ENCODE measurements around the gene DDB1. TPM values are rescaled to one million over a fixed set of nuclear protein-coding genes. Genes with fewer than 3 reads are reported as not detected.

Gene DDB1
- total RNA-seq, 4 donors from 2014 or later: 105 to 144 (median 127) TPM

DNA sequence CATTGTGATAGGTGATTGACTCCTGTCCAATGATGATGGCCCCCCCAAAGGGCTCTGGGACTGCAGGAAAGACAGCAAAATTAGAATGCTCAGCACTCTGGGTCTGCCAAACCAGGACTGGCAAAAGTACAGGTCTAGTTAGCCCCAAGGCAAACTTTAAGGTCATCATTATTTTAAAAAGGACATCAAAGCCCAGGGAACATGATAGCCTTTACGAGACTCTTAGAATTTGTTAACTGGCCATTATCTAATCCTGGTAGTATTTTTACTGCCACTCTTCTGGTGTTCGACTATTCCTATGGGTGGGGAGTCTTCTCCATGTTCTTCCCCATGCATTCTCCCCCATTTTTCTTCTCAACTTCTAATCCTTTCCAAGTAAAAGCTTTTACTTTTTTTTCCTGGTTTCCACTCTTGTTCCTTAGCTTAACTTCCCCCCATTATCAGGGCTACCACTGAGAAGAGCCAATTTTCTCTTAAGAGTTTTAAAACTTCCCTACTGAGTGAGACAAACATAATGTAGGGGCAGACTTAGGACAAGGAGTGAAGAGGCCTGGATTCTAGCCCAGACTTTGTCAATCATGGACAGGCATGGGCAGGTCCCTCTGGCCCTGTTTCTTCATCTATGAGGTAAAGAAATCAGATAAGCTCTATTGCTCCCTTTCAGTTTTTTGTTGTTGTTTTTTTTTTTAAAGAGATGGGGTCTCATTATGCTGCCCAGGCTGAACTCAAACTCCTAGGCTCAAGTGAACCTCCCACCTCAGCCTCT is 7.1 kb downstream of the DDB1 start:
- TF ChIP-seq CTCF (IDR thresholded peaks at IDR 0.05; ENCODE audit: low read depth): no peak

DNA sequence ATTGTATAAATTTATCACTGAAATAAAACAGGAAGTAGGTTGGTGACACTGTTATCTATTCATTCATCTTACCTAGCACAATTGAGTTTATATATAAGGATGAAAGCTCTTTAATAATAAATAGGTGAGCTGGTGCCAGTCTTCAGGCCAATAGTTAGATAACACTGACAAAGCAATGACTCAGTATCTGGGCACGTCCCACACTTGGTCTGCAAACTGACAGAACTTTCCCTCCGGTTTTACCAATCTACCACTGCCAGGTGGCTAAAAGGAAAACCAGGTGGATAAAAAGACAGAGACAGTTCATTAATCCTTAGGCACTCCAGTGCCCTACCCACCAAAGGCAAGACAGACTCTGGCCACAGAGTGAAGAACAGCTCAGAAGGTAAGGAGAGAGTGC is 17.6 kb downstream of the DDB1 start:
- no peak for TF ChIP-seq CTCF (IDR thresholded peaks at IDR 0.05; ENCODE audit: low read depth)

- TF ChIP-seq CTCF (IDR thresholded peaks at IDR 0.05; ENCODE audit: low read depth): no peak
These were observed 22.2 kb downstream of the DDB1 start for GRCh38 chr11:61310749-61311148.

GRCh38 chr11:61309739-61310138 is 23.2 kb downstream of the DDB1 start:
- no peak for TF ChIP-seq CTCF (IDR thresholded peaks at IDR 0.05; ENCODE audit: low read depth)

DNA sequence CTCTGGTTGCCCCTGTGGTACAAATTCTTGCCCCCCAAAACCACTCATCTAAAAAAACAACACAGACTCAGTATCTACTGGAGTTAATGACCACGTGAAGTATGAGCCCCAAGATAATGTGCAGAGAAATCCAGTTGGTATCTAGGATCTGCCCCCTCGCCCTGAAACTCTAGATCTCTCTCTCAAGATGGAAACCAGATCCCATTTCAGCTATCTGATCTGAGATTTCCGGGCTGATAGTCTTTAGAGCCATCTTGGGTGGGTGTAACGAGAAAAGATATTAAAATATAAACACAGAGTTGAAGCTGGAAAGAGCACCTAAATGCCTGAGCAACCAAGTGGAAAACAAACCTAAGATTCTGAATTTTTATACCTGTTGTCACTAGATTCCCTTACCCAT is 23.8 kb downstream of the DDB1 start:
- no peak for TF ChIP-seq CTCF (IDR thresholded peaks at IDR 0.05; ENCODE audit: low read depth)

DNA sequence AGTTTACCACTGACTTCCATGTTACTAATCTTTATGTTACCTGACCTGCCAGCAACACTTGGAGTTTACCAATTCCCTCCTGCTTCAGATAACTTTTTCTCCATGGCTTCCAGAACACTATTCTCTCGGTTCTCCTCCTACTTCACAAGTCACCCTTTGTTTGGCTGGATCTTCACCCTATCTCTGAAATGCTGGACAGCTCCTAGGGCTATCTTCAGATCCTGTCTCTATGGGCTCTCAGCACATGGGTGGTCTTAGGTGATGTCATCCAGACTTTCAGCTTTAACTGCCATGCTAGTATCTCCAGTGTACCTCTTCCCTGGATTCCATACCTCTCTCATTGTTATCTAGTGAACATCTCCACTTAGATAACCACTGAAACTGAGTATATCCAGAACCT is 25.6 kb downstream of the DDB1 start:
- TF ChIP-seq CTCF (IDR thresholded peaks at IDR 0.05; ENCODE audit: low read depth): no peak

GRCh38 chr11:61306221-61306620 is 26.7 kb downstream of the DDB1 start:
- no peak for TF ChIP-seq CTCF (IDR thresholded peaks at IDR 0.05; ENCODE audit: low read depth)

Measured in subcutaneous adipose tissue (tissue), 4 donors.